K562 (cell line): ENCODE results near the gene AP3S2. TPM values are rescaled to one million over a fixed set of nuclear protein-coding genes. Genes with fewer than 3 reads are reported as not detected.

Source experiments
- ATAC-seq: fragments of 200-7000 bp; cut with Tn5 transposase; 3 replicates; pipeline ENCODE4 v1.9.1; 2020; ENCODE audit warnings: moderate library complexity
- BruUV-seq: library from RNA; stranded (reverse); fragments of 400-500 nt; replicated peaks from 2 replicates; lab custom pipeline; 2021; lab: Mats Ljungman, UMichigan
- CTCF ChIA-PET: fragments of 300-600 bp; formaldehyde crosslinking; extraction: SDS; loops from one replicate; lab custom pipeline; 2021; ENCODE audit warnings: low intra/inter-chr PET ratio; lab: Yijun Ruan, JAX
- POLR2A ChIA-PET: fragments of 300-600, 350-650 bp; sonication (Branson Sonifier 250); formaldehyde crosslinking; extraction: SDS; loops from one replicate; lab custom pipeline; 2021; ENCODE audit warnings: antibody characterized with exemption, inconsistent platforms; lab: Yijun Ruan, JAX
- DNase-seq, 4 experiments: peaks; one replicate each; pipeline versions ENCODE4 v3.0.0 to v3.0.0-alpha.2; 2011 to 2018; ENCODE audit warnings: low spot score in 3 of 4, mixed read lengths in 3 of 4; ENCODE audit errors: extremely low read depth in 1 of 4
- FAIRE-seq: peaks from 2 replicates; lab custom pipeline; 2011; peaks lifted over from hg19 to GRCh38; lab: Jason Lieb, UNC
- H2AFZ ChIP-seq: 2 replicates; pipeline ENCODE4 v1.6.0; 2011; ENCODE audit warnings: low read depth, low read length, control low read depth, inconsistent platforms
- H3K27ac ChIP-seq: fragments of 200-600 bp; 3 replicates; pipeline ENCODE4 v1.8.0; 2011; ENCODE audit warnings: low read depth, mild to moderate bottlenecking, control low read depth, inconsistent platforms, low read length, moderate library complexity, mixed read lengths; ENCODE audit errors: extremely low read depth
- H3K27me3 ChIP-seq, 2 experiments: fragments of 300-600 bp in 1 of 2; 2 replicates in 1 of 2; 3 replicates in 1 of 2; pipeline versions ENCODE4 v1.6.0 to v1.8.0; 2011; ENCODE audit warnings: inconsistent platforms in 2 of 2, low read length in 2 of 2, mild to moderate bottlenecking in 1 of 2, mixed read lengths in 1 of 2, moderate library complexity in 1 of 2; ENCODE audit not compliant: control insufficient read depth in 2 of 2, insufficient read depth in 2 of 2
- H3K36me3 ChIP-seq: fragments of 300-600 bp; 3 replicates; pipeline ENCODE4 v1.8.0; 2011; ENCODE audit warnings: mild to moderate bottlenecking, low read length, inconsistent platforms; ENCODE audit not compliant: control insufficient read depth, insufficient read depth
- H3K4me1 ChIP-seq, 2 experiments: fragments of 200-600 bp in 1 of 2; replicated peaks in 1 of 2; 2 replicates in 1 of 2; 3 replicates in 1 of 2; pipeline versions ENCODE4 v1.5.1 to v1.8.0; 2011; ENCODE audit warnings: inconsistent platforms in 2 of 2, low read length in 2 of 2, mild to moderate bottlenecking in 1 of 2, mixed read lengths in 1 of 2, moderate library complexity in 1 of 2; ENCODE audit not compliant: control insufficient read depth in 2 of 2, insufficient read depth in 2 of 2
- H3K4me2 ChIP-seq: 2 replicates; pipeline ENCODE4 v1.6.1; 2011; ENCODE audit warnings: low read length, control low read depth, inconsistent platforms, mixed read lengths; ENCODE audit not compliant: insufficient read depth
- H3K4me3 ChIP-seq: fragments of 200-600 bp; sonication (generic), shearing (Covaris generic); 2 replicates; pipeline ENCODE4 v1.5.1; 2016; ENCODE audit warnings: control low read depth, inconsistent platforms
- H3K79me2 ChIP-seq: fragments of 200-600 bp; 3 replicates; pipeline ENCODE4 v1.8.0; 2011; ENCODE audit warnings: low read length, inconsistent platforms; ENCODE audit not compliant: control insufficient read depth, insufficient read depth
- H3K9ac ChIP-seq, 2 experiments: 2 replicates each; pipeline versions ENCODE4 v1.6.0 to v1.6.1; 2011; ENCODE audit warnings: low read depth in 2 of 2, low read length in 2 of 2, control low read depth in 1 of 2, inconsistent platforms in 1 of 2, mild to moderate bottlenecking in 1 of 2, mixed read lengths in 1 of 2; ENCODE audit not compliant: insufficient read depth in 1 of 2
- H3K9me1 ChIP-seq: one replicate; pipeline ENCODE4 v1.6.0; 2011; ENCODE audit warnings: inconsistent platforms, mild to moderate bottlenecking, low read length, moderate library complexity; ENCODE audit not compliant: control insufficient read depth, insufficient read depth
- H3K9me3 ChIP-seq: replicated peaks from 2 replicates; pipeline ENCODE4 v1.5.1; 2011; ENCODE audit warnings: low read depth, low read length, inconsistent platforms; ENCODE audit not compliant: control insufficient read depth, insufficient read depth
- H4K20me1 ChIP-seq: replicated peaks from 2 replicates; pipeline ENCODE4 v1.6.1; 2011; ENCODE audit warnings: low read length, inconsistent platforms, mixed read lengths; ENCODE audit not compliant: control insufficient read depth, insufficient read depth
- ATF4 ChIP-seq: fragments of 450-650 bp; formaldehyde crosslinking; IDR thresholded peaks from 2 replicates; pipeline ENCODE4 v1.4.0; 2022; ENCODE audit warnings: mild to moderate bottlenecking, moderate library complexity
- CEBPG ChIP-seq, 3 experiments: fragments of 200-800 bp in 1 of 3; sonication (Bioruptor generic) in 1 of 3; sonication (generic) in 1 of 3; formaldehyde crosslinking in 1 of 3; IDR thresholded peaks in 2 of 3; conservative IDR thresholded peaks in 1 of 3; 2 replicates each; pipeline versions ENCODE4 v1.6.1 to v1.8.0; 2016 to 2022; ENCODE audit warnings: missing compliant biosample characterization in 2 of 3, missing genetic modification characterization in 2 of 3, mild to moderate bottlenecking in 1 of 3, missing genetic modification reagents in 1 of 3
- EP400 ChIP-seq: fragments of 450-650 bp; IDR thresholded peaks from 2 replicates; pipeline ENCODE4 v1.6.1; 2017; ENCODE audit warnings: antibody characterized with exemption, mild to moderate bottlenecking, moderate library complexity
- KDM2B ChIP-seq: fragments of 250-450 bp; sonication (Bioruptor Pico); IDR thresholded peaks from 2 replicates; pipeline ENCODE4 v1.8.0; 2021; ENCODE audit warnings: mild to moderate bottlenecking, moderate library complexity
- MBD1 ChIP-seq: fragments of 250-450 bp; sonication (Bioruptor Pico); IDR thresholded peaks from 2 replicates; pipeline ENCODE4 v1.8.0; 2022; ENCODE audit warnings: inconsistent platforms
- OTX1 ChIP-seq: fragments of 450-650 bp; formaldehyde crosslinking; IDR thresholded peaks from 2 replicates; pipeline ENCODE4 v1.4.0; 2022; ENCODE audit warnings: mild to moderate bottlenecking
- PKNOX1 ChIP-seq: fragments of 450-650 bp; IDR thresholded peaks from 2 replicates; pipeline ENCODE4 v1.6.1; 2016
- SNRNP70 ChIP-seq: fragments of 200-400 bp; formaldehyde crosslinking; optimal IDR thresholded peaks from 2 replicates; pipeline ENCODE3; 2017; ENCODE audit warnings: low read depth, low read length
- SRSF7 ChIP-seq: fragments of 200-400 bp; formaldehyde crosslinking; optimal IDR thresholded peaks from 2 replicates; pipeline ENCODE3; 2017; ENCODE audit warnings: mild to moderate bottlenecking, low read depth, low read length
- ZBTB33 ChIP-seq: sonication (generic); formaldehyde crosslinking; IDR thresholded peaks from 2 replicates; pipeline ENCODE4 v1.8.1; 2023; ENCODE audit warnings: mild to moderate bottlenecking, missing genetic modification reagents
- ZC3H8 ChIP-seq: fragments of 450-650 bp; IDR thresholded peaks from 2 replicates; pipeline ENCODE4 v1.6.1; 2017
- WGBS: fragments of 100-300 bp; shearing (Covaris generic); methylation state at CpG from one replicate; pipeline ENCODE4 v1.1.6; 2016; ENCODE audit warnings: low coverage, mixed read lengths; ENCODE audit not compliant: insufficient coverage; ENCODE audit errors: missing lambda C conversion rate; 5-methylcytosine and 5-hydroxymethylcytosine counted together
- in situ Hi-C: fragments of 300-500 bp; cut with MboI; formaldehyde crosslinking; loops from 4 replicates; pipeline ENCODE4 v1.15.0; 2018; ENCODE audit warnings: inconsistent platforms, mixed read lengths
- intact Hi-C: fragments of 100-400 bp; cut with micrococcal nuclease; formaldehyde crosslinking; loops from 2 replicates; pipeline ENCODE4 v1.14.2; 2022
- polyA plus RNA-seq, 8 experiments: library from polyadenylated mRNA; depleted of rRNA in 4 of 8; stranded (reverse) in 5 of 8; unstranded in 3 of 8; fragments of >200 nt; fragmentation: Nextera tagmentation in 2 of 8; fragmentation: Illumina TruSeq in 1 of 8; extraction: Ambion mirVana in 2 of 8; extraction: Trizol in 1 of 8; gene quantifications; 2 replicates each; pipeline versions ENCODE4 v1.2.1 to v1.2.3, GENCODE V29; 2011 to 2014; ENCODE audit warnings: inconsistent platforms in 1 of 8, missing spikeins in 1 of 8
- total RNA-seq, 7 experiments: library from RNA; depleted of rRNA in 6 of 7; stranded (reverse); fragments of >200 nt in 6 of 7; fragmentation: Illumina TruSeq in 2 of 7; extraction: Trizol in 2 of 7; gene quantifications; 2 replicates each; pipeline versions ENCODE4 v1.2.1 to v1.2.3, GENCODE V29; 2011 to 2021; ENCODE audit warnings: low replicate concordance in 1 of 7

AP3S2 gene
- total and polyA plus RNA-seq, 9 of the 15 experiments (the other 6 are each of a cell fraction or from before 2014, with no cell fraction given) = 16.4 to 54.1 (median 37.4) TPM

GRCh38 chr15:89827829-89828228, 66.0 kb downstream of the AP3S2 start:
- H3K4me1 ChIP-seq = peaks cover 5 to 15% of the 10 kb centered on the region in 2 experiments; a peak in 4 of 5 replicates
- no peak for DNase-seq
- H3K27me3 ChIP-seq = no peaks in the 10 kb centered on the region
- in situ Hi-C loops = no loop called here
- H3K9ac ChIP-seq = peak overlapping the region in 1 of 2 experiments; percentile 77; a peak in 2 of 4 replicates
- no peak overlapping the region for H3K4me3 ChIP-seq
- H4K20me1 ChIP-seq = no peaks in the 10 kb centered on the region
- no peak overlapping the region for H3K4me2 ChIP-seq
- no peak overlapping the region for H3K27ac ChIP-seq
- FAIRE-seq = no peak
- peaks cover 8% of the 10 kb centered on the region; the same call in 1 of the 3 replicates for H3K36me3 ChIP-seq
- H3K9me3 ChIP-seq = no peaks in the 10 kb centered on the region
- WGBS = 54% methylated on average over 4 of the region's 4 CpGs
- ATAC-seq = peak; percentile 16; the same call in 2 of the 3 replicates
- no peaks in the 10 kb centered on the region for H3K79me2 ChIP-seq
- TF ChIP-seq SRSF7 (no peak), ATF4 (CRISPR knock-in tag) (no peak), KDM2B (CRISPR knock-in tag) (no peak), ZBTB33 (no peak), PKNOX1 (no peak), CEBPG (CRISPR knock-in tag; IDR thresholded peaks at IDR 0.05) (no peak), CEBPG (tag; conservative IDR thresholded peaks at IDR 0.05 in 1 of 2, IDR thresholded peaks at IDR 0.05 in 1 of 2) (no peak), EP400 (no peak), OTX1 (CRISPR knock-in tag) (no peak), SNRNP70 (no peak), MBD1 (CRISPR knock-in tag) (no peak), ZC3H8 (no peak)
- no TSS peak for BruUV-seq
- POLR2A ChIA-PET = interaction anchor here (0.6 to 1.3 kb wide), 4 partner anchors 9 to 36 kb away, joined by 3 to 6 read pairs (median 4); no protein-coding TSS in a partner anchor
- intact Hi-C loops = no loop called here
- CTCF ChIA-PET = no interaction called here
- H3K9me1 ChIP-seq = no peaks in the 10 kb centered on the region
- no peak overlapping the region; the same call in 1 of the 2 replicates for H2AFZ ChIP-seq
